HepG2 (cell line): Measurements from ENCODE around the gene TLE7. TPM values are rescaled to one million over a fixed set of nuclear protein-coding genes. Genes with fewer than 3 reads are reported as not detected.

ENCODE experiments used
- ATAD3A ChIP-seq: sonication (generic); formaldehyde crosslinking; IDR thresholded peaks from 2 replicates; pipeline ENCODE4 v1.4.0; 2020; ENCODE audit warnings: missing genetic modification reagents
- PCBP1 ChIP-seq: fragments of 200-400 bp; formaldehyde crosslinking; IDR thresholded peaks from 2 replicates; pipeline ENCODE4 v1.6.1; 2017; ENCODE audit warnings: mild to moderate bottlenecking, low read depth, low read length, borderline replicate concordance
- SMAD1 ChIP-seq: sonication (generic); formaldehyde crosslinking; IDR thresholded peaks from 2 replicates; pipeline ENCODE4 v1.4.0; 2020; ENCODE audit warnings: missing genetic modification reagents, low read depth, mild to moderate bottlenecking, borderline replicate concordance
- SOX6 ChIP-seq, 2 experiments: fragments of 450-650 bp in 1 of 2; sonication (generic) in 1 of 2; formaldehyde crosslinking in 1 of 2; IDR thresholded peaks; 2 replicates each; pipeline versions ENCODE4 v1.4.0 to v1.6.1; 2017 to 2020; ENCODE audit warnings: antibody characterized with exemption in 1 of 2, mild to moderate bottlenecking in 1 of 2, missing genetic modification reagents in 1 of 2
- TCF7L2 ChIP-seq: IDR thresholded peaks from 2 replicates; pipeline ENCODE4 v1.6.1; 2011; ENCODE audit warnings: mild to moderate bottlenecking, low read depth, low read length, moderate library complexity
- ZNF232 ChIP-seq: sonication (generic); formaldehyde crosslinking; IDR thresholded peaks from 2 replicates; pipeline ENCODE4 v1.4.0; 2020; ENCODE audit warnings: missing genetic modification reagents, borderline replicate concordance
- ZNF263 ChIP-seq: sonication (generic); formaldehyde crosslinking; IDR thresholded peaks from 2 replicates; pipeline ENCODE4 v1.4.0; 2020; ENCODE audit warnings: missing genetic modification reagents
- ZNF407 ChIP-seq: sonication (generic); formaldehyde crosslinking; IDR thresholded peaks from one replicate; pipeline ENCODE4 v1.5.1; 2020; ENCODE audit warnings: mild to moderate bottlenecking, missing genetic modification reagents; ENCODE audit errors: not compliant biosample characterization
- ZNF441 ChIP-seq: sonication (generic); formaldehyde crosslinking; IDR thresholded peaks from 2 replicates; pipeline ENCODE4 v1.7.0; 2021; ENCODE audit warnings: missing genetic modification reagents, borderline replicate concordance
- ZNF484 ChIP-seq: sonication (generic); formaldehyde crosslinking; IDR thresholded peaks from 2 replicates; pipeline ENCODE4 v1.5.1; 2020; ENCODE audit warnings: mild to moderate bottlenecking, low read depth, missing genetic modification reagents, borderline replicate concordance
- ZNF562 ChIP-seq: sonication (generic); formaldehyde crosslinking; IDR thresholded peaks from 2 replicates; pipeline ENCODE4 v1.8.0; 2022; ENCODE audit warnings: missing genetic modification reagents, borderline replicate concordance
- ZNF598 ChIP-seq: sonication (generic); formaldehyde crosslinking; IDR thresholded peaks from 2 replicates; pipeline ENCODE4 v1.5.1; 2020; ENCODE audit warnings: mild to moderate bottlenecking, missing genetic modification reagents, borderline replicate concordance
- ZNF674 ChIP-seq: sonication (generic); formaldehyde crosslinking; IDR thresholded peaks from 2 replicates; pipeline ENCODE4 v1.5.0; 2020; ENCODE audit warnings: low read depth, mild to moderate bottlenecking, missing genetic modification reagents
- ZNF678 ChIP-seq: sonication (generic); formaldehyde crosslinking; IDR thresholded peaks from 2 replicates; pipeline ENCODE4 v1.4.0; 2020; ENCODE audit warnings: mild to moderate bottlenecking, missing genetic modification reagents
- ZNF737 ChIP-seq: sonication (generic); formaldehyde crosslinking; IDR thresholded peaks from 2 replicates; pipeline ENCODE4 v1.5.0; 2020; ENCODE audit warnings: missing genetic modification reagents, mild to moderate bottlenecking, borderline replicate concordance
- ZSCAN29 ChIP-seq: sonication (generic); formaldehyde crosslinking; conservative IDR thresholded peaks from 2 replicates; pipeline ENCODE4 v1.4.0; 2020; ENCODE audit warnings: mild to moderate bottlenecking, missing genetic modification reagents
- polyA plus RNA-seq, 8 experiments: library from polyadenylated mRNA; depleted of rRNA in 3 of 8; stranded (reverse) in 7 of 8; unstranded in 1 of 8; fragments of >200 nt; fragmentation: Illumina TruSeq in 4 of 8; extraction: Trizol in 4 of 8; gene quantifications; 2 replicates each; pipeline versions ENCODE4 v1.2.1 to v1.2.3, GENCODE V29; 2011 to 2016; ENCODE audit warnings: low read depth in 4 of 8, missing spikeins in 1 of 8, mixed read lengths in 1 of 8; ENCODE audit not compliant: insufficient read depth in 1 of 8
- total RNA-seq, 5 experiments: library from RNA; depleted of rRNA; stranded (reverse); fragments of >200 nt; fragmentation: Illumina TruSeq; extraction: Trizol; gene quantifications; 2 replicates each; pipeline ENCODE4 v1.2.3, GENCODE V29; 2016; ENCODE audit warnings: low read depth in 1 of 5
- TF ChIP-seq, protein P1 (sequence below): sonication (generic); formaldehyde crosslinking; conservative IDR thresholded peaks from 2 replicates; pipeline ENCODE4 v1.8.0; 2022; ENCODE audit warnings: missing genetic modification reagents

TLE7 gene
- total and polyA plus RNA-seq, 2 of the 13 experiments (the other 11 are each of a cell fraction or from before 2014, with no cell fraction given) = not detected

DNA sequence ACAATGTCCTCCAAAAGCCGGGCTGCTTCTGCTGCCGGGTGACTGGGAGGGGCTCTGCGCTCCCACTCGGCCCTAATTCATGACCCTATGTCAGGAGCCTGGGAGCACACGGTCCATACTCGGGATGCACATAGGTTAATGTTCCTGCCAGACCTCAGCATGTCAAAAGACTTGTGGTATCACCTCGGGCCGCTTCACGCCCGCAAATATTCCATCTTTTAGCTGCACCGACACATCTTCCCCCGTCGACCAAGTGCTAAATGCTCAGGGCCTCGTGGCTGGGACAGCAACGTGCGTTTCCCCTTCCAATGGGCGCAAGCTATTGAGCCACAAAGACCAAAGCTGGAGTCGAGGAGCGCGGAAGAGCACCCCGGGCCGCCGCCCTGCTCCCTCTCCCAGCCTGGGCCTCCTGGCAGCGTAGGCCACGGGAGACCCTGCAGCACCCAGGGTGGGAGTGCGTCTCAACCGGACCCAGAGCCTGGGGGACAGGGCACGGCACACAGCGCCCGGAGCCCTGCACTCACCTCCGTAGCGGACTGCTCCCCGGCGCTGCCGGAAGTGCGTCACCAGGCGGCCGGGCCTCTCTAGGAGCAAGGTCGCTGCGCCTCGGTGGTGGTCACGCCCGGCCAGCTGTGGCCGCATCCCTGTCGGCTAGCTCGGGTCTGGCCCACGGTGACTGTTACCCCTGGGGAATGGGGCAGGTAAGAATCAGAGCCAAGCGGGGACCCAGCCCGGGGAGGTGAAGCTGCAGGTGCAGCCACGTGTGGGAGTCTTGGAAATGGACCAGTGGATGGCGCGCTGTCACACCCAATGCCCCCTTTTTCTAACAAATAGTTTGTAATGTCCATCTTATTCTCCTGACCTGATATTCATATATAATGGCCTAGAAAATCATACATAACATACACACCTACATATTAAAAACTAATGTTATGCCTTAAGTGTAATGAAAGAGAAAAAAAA lies 20.1 kb upstream of the TLE7 start, which contains the start of gene ZNF23 (continued):
- TF ChIP-seq ZNF407 (CRISPR knock-in tag) = peak; percentile 95
- peak; percentile 87; the same call in 1 of the 2 replicates for TF ChIP-seq PCBP1
- TF ChIP-seq ATAD3A (CRISPR knock-in tag) = 0 out of 2 replicates have a peak, but pooled peaks have one; percentile 43
- peak; percentile 32; the same call in 1 of the 2 replicates for TF ChIP-seq ZNF263 (CRISPR knock-in tag)
- TF ChIP-seq ZNF562 (CRISPR knock-in tag) = no peak
- TF ChIP-seq SMAD1 (CRISPR knock-in tag) = no peak; the same call in 1 of the 2 replicates
- TF ChIP-seq ZNF737 = no peak
- TF ChIP-seq ZNF598 = peak; percentile 95; the same call in 1 of the 2 replicates
- TF ChIP-seq TCF7L2 = no peak
- peak; percentile 90; the same call in 1 of the 2 replicates for TF ChIP-seq ZNF232 (CRISPR knock-in tag)
- 0 out of 2 replicates have a peak, but pooled peaks have one; percentile 67 for TF ChIP-seq ZNF674 (CRISPR knock-in tag)
- TF ChIP-seq ZNF484 (CRISPR knock-in tag) = 0 out of 2 replicates have a peak, but pooled peaks have one; percentile 37
- TF ChIP-seq SOX6 (IDR thresholded peaks at IDR 0.05) = no peak
- peak; percentile 83 for TF ChIP-seq SOX6 (CRISPR knock-in tag; IDR thresholded peaks at IDR 0.05)
- TF ChIP-seq ZNF678 = peak; percentile 85
- TF ChIP-seq, protein P1, sequence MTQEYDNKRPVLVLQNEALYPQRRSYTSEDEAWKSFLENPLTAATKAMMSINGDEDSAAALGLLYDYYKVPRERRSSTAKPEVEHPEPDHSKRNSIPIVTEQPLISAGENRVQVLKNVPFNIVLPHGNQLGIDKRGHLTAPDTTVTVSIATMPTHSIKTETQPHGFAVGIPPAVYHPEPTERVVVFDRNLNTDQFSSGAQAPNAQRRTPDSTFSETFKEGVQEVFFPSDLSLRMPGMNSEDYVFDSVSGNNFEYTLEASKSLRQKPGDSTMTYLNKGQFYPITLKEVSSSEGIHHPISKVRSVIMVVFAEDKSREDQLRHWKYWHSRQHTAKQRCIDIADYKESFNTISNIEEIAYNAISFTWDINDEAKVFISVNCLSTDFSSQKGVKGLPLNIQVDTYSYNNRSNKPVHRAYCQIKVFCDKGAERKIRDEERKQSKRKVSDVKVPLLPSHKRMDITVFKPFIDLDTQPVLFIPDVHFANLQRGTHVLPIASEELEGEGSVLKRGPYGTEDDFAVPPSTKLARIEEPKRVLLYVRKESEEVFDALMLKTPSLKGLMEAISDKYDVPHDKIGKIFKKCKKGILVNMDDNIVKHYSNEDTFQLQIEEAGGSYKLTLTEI = no peak
- no peak; the same call in 1 of the 2 replicates for TF ChIP-seq ZNF441
- TF ChIP-seq ZSCAN29 (CRISPR knock-in tag) = no peak; the same call in 1 of the 2 replicates
